Measurements from ENCODE around the gene RTL10.
"Not testable (repeated sequence)": the region's sequence is repeated elsewhere in the genome, so short reads cannot be mapped to it uniquely, and the experiment has no call there.

The RTL10 gene

GRCh38 chr22:19889951-19890350 lies 35.3 kb upstream of the RTL10 start:
- DNase-seq (ENCODE audit: low read depth in 2 of 2), result no peak

GRCh38 chr22:19888131-19888746 lies 33.6 kb upstream of the RTL10 start:
- DNase-seq (ENCODE audit: low read depth in 2 of 2), result no peak

GRCh38 chr22:19887256-19887985 lies 32.7 kb upstream of the RTL10 start:
- DNase-seq (ENCODE audit: low read depth in 2 of 2), result no peak

GRCh38 chr22:19886605-19887255 lies 32.1 kb upstream of the RTL10 start:
- DNase-seq (ENCODE audit: low read depth in 2 of 2), result no peak

GRCh38 chr22:19885841-19886592 lies 31.3 kb upstream of the RTL10 start:
- DNase-seq (ENCODE audit: low read depth in 2 of 2), result no peak

GRCh38 chr22:19884954-19885751 lies 30.5 kb upstream of the RTL10 start:
- DNase-seq (ENCODE audit: low read depth in 2 of 2), result no peak

GRCh38 chr22:19884161-19884953 lies 29.7 kb upstream of the RTL10 start:
- DNase-seq (ENCODE audit: low read depth in 2 of 2), result no peak

GRCh38 chr22:19883446-19883845 lies 28.8 kb upstream of the RTL10 start:
- DNase-seq (ENCODE audit: low read depth in 2 of 2), result not testable (repeated sequence)

- no peak for DNase-seq (ENCODE audit: low read depth in 2 of 2)
These were observed 28.0 kb upstream of the RTL10 start for GRCh38 chr22:19882446-19883381.

GRCh38 chr22:19880786-19881569 lies 26.3 kb upstream of the RTL10 start:
- DNase-seq (ENCODE audit: low read depth in 2 of 2), result no peak

- no peak for DNase-seq (ENCODE audit: low read depth in 2 of 2)
These were observed 25.5 kb upstream of the RTL10 start for GRCh38 chr22:19879992-19880785.

GRCh38 chr22:19879643-19879991 lies 24.9 kb upstream of the RTL10 start:
- no peak for DNase-seq (ENCODE audit: low read depth in 2 of 2)

- DNase-seq (ENCODE audit: low read depth in 2 of 2), result no peak
These were observed 24.5 kb upstream of the RTL10 start for GRCh38 chr22:19879246-19879570.

GRCh38 chr22:19878461-19879245 lies 24.0 kb upstream of the RTL10 start:
- DNase-seq (ENCODE audit: low read depth in 2 of 2), result no peak

- no peak for DNase-seq (ENCODE audit: low read depth in 2 of 2)
These were observed 23.1 kb upstream of the RTL10 start for GRCh38 chr22:19877626-19878339.

- no peak for DNase-seq (ENCODE audit: low read depth in 2 of 2)
These were observed 22.4 kb upstream of the RTL10 start for GRCh38 chr22:19876941-19877625.
